NT2/D1 (cell line): Measurements from ENCODE around the gene STAT1.

Source experiments
- DNase-seq: peaks from one replicate; pipeline ENCODE4 v3.0.0-alpha.2; 2011; ENCODE audit warnings: low read depth, low spot score
- H3K27me3 ChIP-seq: 2 replicates; pipeline ENCODE4 v1.6.0; 2011; ENCODE audit warnings: mild to moderate bottlenecking; ENCODE audit not compliant: insufficient read length, insufficient read depth
- H3K36me3 ChIP-seq: 2 replicates; pipeline ENCODE4 v1.6.1; 2011; ENCODE audit warnings: mild to moderate bottlenecking, low read length, mixed read lengths; ENCODE audit not compliant: insufficient read depth, insufficient read length
- H3K4me1 ChIP-seq: 2 replicates; pipeline ENCODE4 v1.5.1; 2011; ENCODE audit not compliant: insufficient read depth, insufficient read length
- H3K4me3 ChIP-seq: 2 replicates; pipeline ENCODE4 v1.5.1; 2011; ENCODE audit warnings: low read depth; ENCODE audit not compliant: insufficient read length
- H3K9ac ChIP-seq: 2 replicates; pipeline ENCODE4 v1.6.0; 2011; ENCODE audit warnings: low read depth; ENCODE audit not compliant: insufficient read length
- H3K9me3 ChIP-seq: 2 replicates; pipeline ENCODE4 v1.5.1; 2011; ENCODE audit warnings: mild to moderate bottlenecking, low read length; ENCODE audit not compliant: insufficient read depth
- SUZ12 ChIP-seq: IDR thresholded peaks from 2 replicates; pipeline ENCODE4 v1.6.1; 2011; ENCODE audit not compliant: insufficient read length, insufficient read depth; ENCODE audit errors: extremely low read depth
- YY1 ChIP-seq: IDR thresholded peaks from 2 replicates; pipeline ENCODE4 v1.6.1; 2011; ENCODE audit not compliant: insufficient read length, insufficient read depth
- ZNF274 ChIP-seq: IDR thresholded peaks from 2 replicates; pipeline ENCODE4 v1.6.1; 2011; ENCODE audit warnings: mild to moderate bottlenecking, low read depth, low read length

Gene STAT1

DNA sequence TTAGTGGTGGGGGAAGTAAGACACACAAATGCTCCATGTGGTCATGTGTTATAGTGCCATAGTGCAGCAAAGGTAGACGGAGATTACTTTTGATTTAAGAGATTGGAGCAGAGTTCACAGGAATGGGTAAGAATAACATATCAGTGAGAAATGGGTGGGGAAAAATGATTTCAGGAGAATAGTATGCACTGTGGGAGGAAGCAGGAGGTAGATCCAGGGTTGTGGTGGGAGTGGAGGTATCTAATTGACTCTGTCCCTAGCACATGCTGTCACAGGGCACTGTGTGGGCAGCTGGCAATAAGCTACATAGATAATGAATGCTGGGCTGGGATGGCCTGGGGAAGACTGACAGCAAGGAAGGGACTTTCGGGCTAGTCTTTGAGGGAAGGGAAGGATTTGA is 65.3 kb downstream of the STAT1 start:
- Histone ChIP-seq H3K9me3 (no peaks in the 10 kb centered on the region), H3K36me3 (no peaks in the 10 kb centered on the region), H3K4me3 (no peak overlapping the region), H3K9ac (no peak overlapping the region), H3K27me3 (no peaks in the 10 kb centered on the region), H3K4me1 (no peaks in the 10 kb centered on the region)
- no peak for DNase-seq
- TF ChIP-seq ZNF274: no peak
- TF ChIP-seq SUZ12: no peak
- TF ChIP-seq YY1: no peak

- no peak for DNase-seq
- H3K9ac ChIP-seq: no peak overlapping the region
- H3K4me1 ChIP-seq: no peaks in the 10 kb centered on the region
- H3K4me3 ChIP-seq: no peak overlapping the region
- no peak for TF ChIP-seq YY1
- no peak for TF ChIP-seq ZNF274
- no peak for TF ChIP-seq SUZ12
- no peaks in the 10 kb centered on the region for H3K36me3 ChIP-seq
- H3K27me3 ChIP-seq: no peaks in the 10 kb centered on the region
- no peaks in the 10 kb centered on the region for H3K9me3 ChIP-seq
Observed at GRCh38 chr2:190947711-190948251, 66.2 kb downstream of the STAT1 start.

GRCh38 chr2:190947141-190947540 is 66.8 kb downstream of the STAT1 start:
- no peak for DNase-seq
- Histone ChIP-seq H3K9me3 (no peaks in the 10 kb centered on the region), H3K27me3 (no peaks in the 10 kb centered on the region), H3K4me1 (no peaks in the 10 kb centered on the region), H3K9ac (no peak overlapping the region), H3K36me3 (no peaks in the 10 kb centered on the region), H3K4me3 (no peak overlapping the region)
- TF ChIP-seq SUZ12 (no peak), YY1 (no peak), ZNF274 (no peak)

DNA sequence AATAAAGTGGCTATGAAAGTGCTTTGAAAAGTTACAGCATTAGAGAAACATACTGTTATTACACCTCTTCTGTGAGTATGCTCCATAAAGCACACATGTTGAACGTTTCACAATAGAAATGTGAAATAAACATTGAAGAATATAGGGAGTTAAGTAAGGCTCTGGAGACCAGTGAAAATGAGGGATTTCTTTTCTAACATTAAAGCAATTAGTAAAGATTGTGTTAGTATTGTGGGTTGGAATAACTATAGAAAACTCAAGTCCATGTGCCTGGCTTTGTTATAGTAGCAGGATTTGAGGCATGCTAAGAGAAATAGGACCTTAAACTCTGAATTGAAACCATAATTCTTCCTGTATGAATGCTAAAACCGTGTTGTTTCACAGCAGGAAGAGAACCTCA is 70.3 kb downstream of the STAT1 start:
- Histone ChIP-seq H3K4me1 (no peaks in the 10 kb centered on the region), H3K4me3 (no peak overlapping the region), H3K36me3 (no peaks in the 10 kb centered on the region), H3K27me3 (no peaks in the 10 kb centered on the region), H3K9ac (no peak overlapping the region), H3K9me3 (no peaks in the 10 kb centered on the region)
- TF ChIP-seq SUZ12: no peak
- no peak for TF ChIP-seq ZNF274
- no peak for TF ChIP-seq YY1
- no peak for DNase-seq

DNA sequence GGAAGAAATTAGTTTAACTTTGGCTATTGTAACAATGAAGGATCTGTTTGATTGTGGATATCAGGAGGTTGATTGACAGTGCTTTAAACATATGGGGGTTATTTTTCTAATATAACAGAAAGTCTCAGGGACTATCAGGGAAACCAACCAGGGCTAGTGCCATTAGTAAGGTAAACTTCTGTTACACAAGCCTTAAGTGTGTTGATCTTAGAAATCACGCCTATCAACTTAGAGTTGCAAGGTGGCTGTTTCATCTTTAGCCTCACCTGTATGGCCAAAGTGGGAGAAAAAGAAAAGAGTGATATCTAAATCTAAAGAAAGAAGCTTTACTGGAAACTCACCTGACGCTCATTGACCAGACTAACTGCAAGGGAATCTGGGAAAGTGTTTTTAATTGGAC is 71.3 kb downstream of the STAT1 start:
- Histone ChIP-seq H3K9ac (no peak overlapping the region), H3K36me3 (no peaks in the 10 kb centered on the region), H3K4me1 (no peaks in the 10 kb centered on the region), H3K4me3 (no peak overlapping the region), H3K27me3 (no peaks in the 10 kb centered on the region), H3K9me3 (no peaks in the 10 kb centered on the region)
- no peak for DNase-seq
- TF ChIP-seq SUZ12 (no peak), ZNF274 (no peak), YY1 (no peak)

DNA sequence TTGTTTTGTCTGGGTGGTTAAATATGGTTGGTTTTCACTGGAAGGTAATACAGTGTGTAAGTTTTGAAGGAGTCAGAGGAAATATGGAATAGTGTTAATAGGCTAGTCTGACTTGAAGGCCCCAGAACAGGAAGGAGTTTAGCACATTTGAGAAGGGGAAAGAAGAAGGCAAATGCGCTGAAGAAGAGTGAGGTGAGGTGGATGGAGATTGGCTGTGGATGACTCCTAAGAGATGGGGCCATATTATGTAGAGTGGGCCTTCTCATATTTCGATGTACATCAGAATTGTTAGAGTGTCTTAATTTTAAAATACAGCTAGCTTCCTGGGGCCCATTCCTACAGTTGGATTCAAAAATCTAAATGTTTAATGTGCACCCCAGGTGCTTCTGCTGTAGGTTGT is 72.4 kb downstream of the STAT1 start:
- TF ChIP-seq SUZ12 (no peak), ZNF274 (no peak), YY1 (no peak)
- DNase-seq: no peak
- Histone ChIP-seq H3K27me3 (no peaks in the 10 kb centered on the region), H3K9ac (no peak overlapping the region), H3K4me3 (no peak overlapping the region), H3K4me1 (no peaks in the 10 kb centered on the region), H3K9me3 (no peaks in the 10 kb centered on the region), H3K36me3 (no peaks in the 10 kb centered on the region)

DNA sequence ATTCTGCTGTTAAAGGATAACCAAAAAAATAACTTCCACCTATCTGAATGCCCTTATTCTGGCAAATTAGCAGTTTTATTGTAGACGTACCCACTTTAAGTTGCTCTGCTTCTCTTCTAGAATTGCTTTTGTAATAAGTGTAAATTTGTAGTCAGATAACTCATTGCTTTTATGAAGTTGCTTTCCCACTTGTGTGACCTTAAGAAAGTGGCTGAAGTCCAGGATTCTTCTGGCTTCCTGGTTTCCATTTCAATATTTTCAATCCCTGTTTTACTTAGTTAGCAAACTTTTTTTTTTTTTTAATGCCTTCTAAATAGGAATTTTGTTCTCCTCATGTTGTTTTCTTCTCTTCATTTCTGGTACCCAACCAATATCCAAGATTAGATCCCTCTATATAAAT is 73.5 kb downstream of the STAT1 start:
- Histone ChIP-seq H3K4me3 (no peak overlapping the region), H3K36me3 (peaks cover 5% of the 10 kb centered on the region), H3K27me3 (no peaks in the 10 kb centered on the region), H3K9ac (no peak overlapping the region), H3K9me3 (no peaks in the 10 kb centered on the region), H3K4me1 (no peaks in the 10 kb centered on the region)
- no peak for DNase-seq
- no peak for TF ChIP-seq SUZ12
- TF ChIP-seq YY1: no peak
- no peak for TF ChIP-seq ZNF274

DNA sequence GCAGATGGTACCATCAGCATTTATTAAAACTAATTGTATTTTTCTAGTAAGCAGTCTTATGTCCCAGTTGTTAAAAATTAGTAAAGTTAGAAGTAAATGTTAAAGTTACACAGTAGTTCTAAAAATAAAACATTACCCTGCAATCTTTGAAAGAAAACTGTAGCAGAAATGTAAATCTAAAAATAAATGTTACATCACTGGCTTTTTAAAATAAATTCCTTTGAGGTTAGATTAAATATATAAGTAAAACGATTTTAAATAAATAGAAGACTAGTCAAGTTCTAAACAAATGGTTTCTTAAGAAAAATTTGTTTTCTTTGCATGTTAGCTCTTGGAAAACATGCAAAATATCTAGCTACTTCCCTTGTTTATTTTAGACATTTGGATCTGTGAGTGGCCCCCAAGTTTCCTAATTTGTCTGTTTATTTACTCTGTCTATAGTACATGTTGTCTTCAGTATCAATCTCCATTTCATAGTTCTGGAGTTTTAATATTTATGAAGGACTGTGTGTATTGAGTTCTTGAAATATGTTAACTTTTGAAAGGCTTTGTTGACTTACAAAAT is 75.1 kb downstream of the STAT1 start:
- TF ChIP-seq ZNF274: no peak
- no peak for TF ChIP-seq YY1
- TF ChIP-seq SUZ12: no peak
- H3K27me3 ChIP-seq: no peaks in the 10 kb centered on the region
- no peak overlapping the region for H3K9ac ChIP-seq
- H3K4me3 ChIP-seq: no peak overlapping the region
- no peak for DNase-seq
- H3K4me1 ChIP-seq: no peaks in the 10 kb centered on the region
- H3K9me3 ChIP-seq: no peaks in the 10 kb centered on the region
- peaks cover 9% of the 10 kb centered on the region for H3K36me3 ChIP-seq
